Measurements from ENCODE around the gene PRPF38B.

The PRPF38B gene

DNA sequence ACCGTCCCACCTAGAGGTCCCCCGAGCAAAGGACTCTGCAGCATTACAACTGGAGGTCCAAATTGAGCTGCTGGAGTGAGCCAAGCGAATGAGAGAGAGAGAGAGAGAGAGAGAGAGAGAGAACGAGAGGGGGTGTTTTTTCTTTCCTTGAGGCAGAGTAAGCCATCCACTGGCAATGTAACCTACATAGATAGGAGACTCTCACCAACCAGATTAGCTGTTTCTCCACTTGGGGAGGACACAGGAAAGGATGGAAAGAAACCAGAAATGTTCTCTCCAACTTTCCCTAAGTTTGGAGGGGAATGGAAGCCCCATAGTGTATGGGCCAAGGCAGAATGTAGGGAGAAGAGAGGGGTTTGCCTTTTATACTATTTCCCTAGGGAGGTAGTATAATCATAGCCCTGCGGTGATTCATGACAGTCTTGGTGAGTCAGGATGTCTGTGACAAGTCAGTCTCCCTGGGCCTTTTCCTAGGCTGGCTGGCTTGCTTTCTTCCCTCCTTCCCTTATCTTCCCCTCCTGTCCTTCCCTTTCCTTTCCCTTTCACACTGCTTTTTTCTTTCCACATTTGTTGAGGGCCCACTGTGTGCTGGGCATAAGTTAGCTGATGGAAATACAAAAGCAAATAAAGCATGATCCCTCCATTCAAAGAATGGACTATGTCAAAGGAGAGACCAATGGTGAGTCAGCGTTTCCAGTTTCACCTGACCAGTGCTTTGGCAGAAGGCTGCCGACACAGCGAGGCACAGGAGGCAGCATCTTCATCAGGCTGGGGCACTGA is 27.7 kb downstream of the PRPF38B start:
- DNase-seq = no peak

- DNase-seq = no peak
Observed at GRCh38 chr1:108722292-108722691, 30.2 kb downstream of the PRPF38B start.

GRCh38 chr1:108725906-108726305 is 33.8 kb downstream of the PRPF38B start:
- no peak for DNase-seq

DNA sequence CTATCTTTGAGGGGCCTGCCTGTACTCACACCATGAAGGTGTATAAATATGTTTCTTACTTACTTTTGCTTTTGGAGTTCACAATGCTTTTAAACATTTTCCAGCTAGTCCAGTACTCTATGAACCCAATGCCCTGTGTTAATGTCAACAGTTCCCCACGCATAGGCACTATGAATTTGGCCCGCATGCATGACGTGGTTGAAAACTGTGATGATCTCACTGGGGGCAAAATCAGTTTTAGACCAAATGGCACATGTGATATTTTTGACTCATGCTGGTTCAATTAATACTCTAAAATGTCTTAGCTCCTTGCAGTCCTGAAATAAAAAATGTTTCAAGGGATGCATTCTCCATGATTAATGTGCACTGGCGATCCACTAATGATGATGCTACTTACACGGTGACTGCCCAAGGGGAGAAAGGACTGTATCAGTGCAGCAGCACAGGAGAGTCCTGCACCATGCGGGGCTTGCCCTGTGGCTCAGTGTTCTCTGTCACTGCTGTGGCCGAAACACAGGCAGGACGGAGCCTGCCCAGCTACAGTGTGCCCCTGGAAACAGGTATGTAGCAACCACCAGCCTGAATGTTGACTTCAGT is 36.3 kb downstream of the PRPF38B start:
- no peak for DNase-seq

DNA sequence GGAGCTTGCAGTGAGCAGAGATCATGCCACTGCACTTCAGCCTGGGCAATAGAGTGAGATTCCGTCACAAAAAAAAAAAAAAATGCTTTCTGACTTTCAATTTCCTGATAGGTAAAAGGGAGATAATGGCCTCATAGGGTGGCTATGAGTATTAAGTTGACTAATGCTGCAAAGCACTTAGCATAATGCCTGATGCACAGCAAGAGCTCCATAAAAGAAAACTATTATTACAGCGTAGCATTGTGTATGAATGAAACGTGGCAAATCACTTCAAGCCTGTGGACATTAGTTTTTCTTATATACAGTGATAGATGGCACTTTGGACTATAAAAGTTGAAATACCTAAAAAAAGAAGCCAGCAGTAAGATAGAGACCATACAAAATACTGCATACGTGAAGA is 37.4 kb downstream of the PRPF38B start:
- no peak for DNase-seq

DNA sequence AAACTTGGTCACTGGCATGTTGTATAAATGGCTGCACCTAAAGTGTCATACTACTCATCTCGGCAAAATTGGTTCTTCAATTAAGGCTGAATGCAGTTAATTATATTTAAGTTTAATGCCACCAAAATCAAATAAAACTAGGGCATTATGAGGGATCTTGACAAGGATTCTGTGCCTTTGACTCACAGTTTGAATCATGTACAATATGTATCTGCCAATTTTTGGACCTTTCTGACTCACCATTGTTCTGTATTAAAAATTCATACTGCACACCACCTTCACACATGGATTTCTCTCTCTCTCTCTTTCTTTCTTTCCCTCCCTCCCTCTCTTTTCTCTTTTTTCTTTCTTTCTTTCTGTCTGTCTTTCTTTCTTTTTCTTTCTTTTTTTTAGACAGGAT is 40.3 kb downstream of the PRPF38B start:
- no peak for DNase-seq

DNA sequence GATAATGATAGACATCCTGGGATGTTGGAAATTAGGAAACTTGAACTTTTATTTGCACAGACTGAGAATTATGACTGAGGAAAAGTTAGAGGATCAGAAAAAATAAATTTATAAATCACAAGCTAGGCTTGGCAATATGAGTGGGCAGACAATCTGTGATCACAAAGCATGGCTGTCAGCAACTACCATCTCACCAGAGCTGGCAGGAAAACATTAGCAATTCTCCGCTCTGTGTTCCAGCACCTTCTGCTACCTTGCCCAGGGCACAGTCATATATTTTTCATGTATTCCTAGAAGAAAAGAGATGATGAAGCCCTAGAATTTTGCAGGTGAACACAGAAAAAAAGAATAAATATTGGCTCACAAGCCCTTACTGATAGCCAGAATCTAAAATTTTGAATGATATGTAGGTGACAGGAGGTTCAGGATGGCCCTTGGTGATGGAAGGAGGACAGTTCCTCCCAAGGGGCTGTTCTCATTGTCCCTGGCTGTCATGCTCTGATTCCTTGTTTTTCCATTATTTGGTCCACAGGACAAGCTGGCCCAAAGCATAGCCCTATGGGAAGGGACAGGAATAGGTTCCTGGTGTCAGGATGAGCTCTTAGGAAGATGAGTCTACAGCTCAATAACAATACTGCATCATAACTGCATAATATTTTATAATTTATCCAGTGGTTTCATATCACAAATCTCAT is 42.2 kb downstream of the PRPF38B start:
- no peak for DNase-seq

DNA sequence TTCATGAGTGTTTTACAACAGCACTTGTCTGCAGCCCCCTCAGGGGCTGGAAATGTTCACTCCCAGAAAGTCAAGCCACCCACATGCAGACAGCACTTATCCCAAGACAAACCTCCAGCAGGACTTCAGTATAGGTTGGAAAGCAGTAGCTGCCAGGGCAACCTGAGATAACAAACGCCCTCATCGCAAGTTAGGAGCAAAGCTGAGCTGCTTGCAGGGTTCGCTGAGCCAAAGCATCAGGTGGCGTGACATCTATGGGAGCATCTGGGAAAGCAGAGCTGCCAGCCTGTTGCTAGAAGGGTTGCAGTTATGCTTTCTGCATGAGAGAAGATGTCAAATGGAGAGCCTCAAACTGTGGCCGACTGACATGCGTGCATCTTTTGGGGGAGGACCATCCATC is 50.1 kb downstream of the PRPF38B start:
- DNase-seq = no peak

GRCh38 chr1:108745980-108746381 is 53.9 kb downstream of the PRPF38B start:
- DNase-seq = no peak

DNA sequence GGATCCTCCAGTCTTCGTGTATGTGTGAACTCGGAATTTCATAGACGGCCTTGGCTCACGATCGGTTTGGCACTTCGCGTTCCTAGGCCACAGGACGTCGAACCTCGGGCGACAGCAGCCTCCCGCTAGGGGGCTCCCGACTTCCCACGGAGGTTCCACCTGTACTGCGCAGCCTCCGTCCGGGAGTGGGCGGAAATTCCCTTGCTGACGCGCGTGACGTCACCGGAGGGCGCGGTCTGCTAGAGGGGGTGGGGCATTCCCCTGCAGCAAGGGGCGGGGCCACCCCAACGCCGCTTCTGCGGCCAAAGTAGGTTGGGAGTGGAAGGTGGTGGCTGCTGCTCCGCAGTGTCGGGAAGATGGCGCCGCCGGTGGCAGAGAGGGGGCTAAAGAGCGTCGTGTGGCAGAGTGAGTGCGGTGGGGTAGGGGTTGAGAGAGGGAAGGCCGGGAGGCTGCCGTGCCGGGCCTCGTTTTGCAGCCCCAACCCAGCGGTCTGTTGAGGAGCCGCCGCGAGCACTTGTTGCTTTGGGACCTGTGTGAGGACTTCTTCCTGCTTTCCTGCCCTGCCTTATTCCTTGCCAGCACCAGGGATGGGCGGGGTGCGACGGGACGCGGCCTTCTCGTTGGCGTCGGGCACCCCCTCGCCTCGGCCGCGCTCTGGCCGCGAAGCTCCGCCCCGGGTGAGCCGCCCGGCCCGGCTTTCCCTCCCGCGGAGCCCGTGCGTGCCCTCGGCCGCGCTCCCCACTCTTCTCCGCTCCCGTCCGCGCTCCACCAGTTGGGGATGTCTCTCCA is 54.5 kb downstream of the PRPF38B start, which contains the start of gene STXBP3:
TSS of gene STXBP3 (plus strand) at position 293 of the 789 bp plus-strand sequence. CDS start at position 357, 64 bp downstream.
- DNase-seq = peak; percentile 88

DNA sequence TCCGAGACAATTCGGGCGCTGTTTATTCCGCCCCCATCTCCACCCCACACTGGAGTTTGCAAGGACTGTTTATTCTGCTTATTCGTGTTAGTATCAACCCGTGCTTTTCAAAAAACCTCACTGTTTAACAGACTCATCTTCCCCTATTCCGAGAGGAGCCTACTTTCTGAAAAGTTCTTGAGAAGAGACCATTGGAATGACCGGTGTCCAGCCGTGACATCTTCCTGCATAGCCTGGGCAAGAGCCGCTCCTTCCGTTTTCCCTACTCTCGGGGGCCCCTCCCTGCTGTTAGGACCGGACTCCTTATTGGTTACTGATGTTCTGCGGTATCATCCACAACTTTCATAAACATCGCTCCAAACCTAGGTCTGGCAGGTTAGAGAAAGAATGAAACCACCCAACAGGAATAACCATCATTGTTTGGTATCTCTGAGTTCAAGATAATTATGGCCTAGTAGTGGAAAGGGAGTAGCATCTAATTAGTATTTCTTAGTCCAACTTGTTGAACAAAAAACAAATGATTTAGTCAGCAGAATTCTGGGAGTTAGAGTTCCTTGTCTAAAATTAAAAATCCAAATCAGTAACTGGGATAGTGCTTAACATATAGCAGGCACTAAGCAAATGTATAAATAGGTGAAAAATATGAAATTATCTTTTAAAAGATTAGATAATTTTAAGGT is 55.2 kb downstream of the PRPF38B start:
- DNase-seq = no peak

GRCh38 chr1:108747898-108748297 is 55.8 kb downstream of the PRPF38B start:
- DNase-seq = no peak

DNA sequence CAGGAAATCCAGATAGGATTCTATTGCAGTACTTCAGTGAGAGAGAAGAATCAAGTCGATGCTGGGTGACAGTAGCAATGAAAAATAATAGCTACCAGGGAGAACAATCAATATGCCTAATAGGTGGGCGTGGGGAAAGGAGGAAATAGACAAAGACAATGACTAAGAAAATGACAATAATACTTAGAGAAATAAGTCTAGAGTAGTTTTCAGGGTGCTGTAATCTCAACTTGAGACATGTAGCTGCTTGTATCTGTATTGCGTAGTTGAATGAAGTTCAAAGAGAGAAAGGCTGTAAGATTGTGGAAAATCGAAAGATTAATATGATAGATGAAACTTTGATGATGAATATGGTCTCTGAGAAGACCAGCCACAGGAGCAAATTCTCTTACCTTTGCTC is 57.0 kb downstream of the PRPF38B start:
- no peak for DNase-seq

GRCh38 chr1:108750476-108751181 is 58.5 kb downstream of the PRPF38B start:
- no peak for DNase-seq

Data from NCI-H1436 treated with DMSO at 0.1 percent for 48 hours (cell line).